Occipital lobe (tissue), 2 donors: ENCODE measurements around the gene RASSF4. TPM values are rescaled to one million over a fixed set of nuclear protein-coding genes. Genes with fewer than 3 reads are reported as not detected.

Experiments used
- DNase-seq: peaks from one replicate; lab custom pipeline; 2025; lab: John Stamatoyannopoulos, UW
- total RNA-seq: library from RNA; depleted of rRNA; stranded (reverse); fragments of >200 nt; gene quantifications from one replicate; pipeline ENCODE4 v1.2.3, GENCODE V29; 2014

The RASSF4 gene
- total RNA-seq, 1 donor from 2014 or later, result 7.2 TPM

DNA sequence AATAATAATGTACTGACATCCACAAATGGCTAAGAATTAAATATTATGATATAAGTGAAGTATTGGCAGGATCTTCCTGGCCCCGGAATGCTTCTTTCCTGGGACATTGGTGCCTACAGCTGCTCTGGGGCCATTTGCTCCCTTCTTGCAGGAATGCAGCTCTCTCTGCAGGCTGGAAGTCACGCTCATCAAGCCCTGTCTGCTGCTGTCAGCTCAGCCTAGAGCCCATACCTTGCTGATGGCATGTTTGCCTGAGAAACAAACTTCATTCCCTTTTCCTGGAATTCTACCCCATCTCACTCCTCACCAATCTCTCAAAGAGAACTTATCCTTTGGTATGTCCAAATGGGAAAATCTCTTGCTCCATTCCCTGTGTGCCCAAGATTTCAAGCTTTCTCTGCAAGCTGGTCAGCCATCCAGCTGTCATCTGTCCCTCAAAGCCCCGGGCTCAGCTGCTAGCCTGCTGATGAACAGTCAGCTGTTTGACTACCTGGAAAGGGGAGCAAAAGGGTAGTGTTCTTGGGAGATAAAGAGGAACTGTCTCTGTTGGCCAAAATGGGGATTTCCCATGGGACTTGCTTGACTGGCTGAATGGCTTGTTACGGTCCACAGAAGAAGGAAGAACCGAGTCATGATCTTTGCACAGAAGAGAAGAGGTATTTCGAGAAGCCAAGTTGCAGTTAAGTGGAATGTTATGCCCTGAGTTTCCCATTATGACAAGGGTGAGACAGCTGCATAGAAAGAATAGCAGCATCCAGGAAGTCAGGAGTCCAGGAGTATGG is 12.0 kb upstream of the RASSF4 start:
- DNase-seq, result no peak

DNA sequence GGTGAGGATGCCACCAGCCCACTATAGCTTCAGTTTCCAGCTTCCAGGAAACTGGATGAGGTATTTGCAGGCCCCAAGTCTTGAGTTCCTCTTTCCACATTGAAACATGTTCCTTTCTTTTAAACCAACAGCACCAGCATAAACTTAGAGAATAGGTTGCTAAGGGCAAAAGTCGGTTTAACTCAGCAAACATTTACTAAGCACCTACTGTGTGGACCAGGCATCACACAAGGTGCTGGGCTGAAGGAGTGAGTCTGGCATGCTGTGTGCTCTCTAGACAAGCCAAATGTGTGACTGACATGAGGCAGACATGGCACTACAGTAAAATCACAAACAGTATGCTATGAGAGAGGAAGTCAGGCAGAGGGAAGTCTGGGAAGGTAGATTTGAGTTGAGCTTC is 11.0 kb upstream of the RASSF4 start:
- no peak for DNase-seq

DNA sequence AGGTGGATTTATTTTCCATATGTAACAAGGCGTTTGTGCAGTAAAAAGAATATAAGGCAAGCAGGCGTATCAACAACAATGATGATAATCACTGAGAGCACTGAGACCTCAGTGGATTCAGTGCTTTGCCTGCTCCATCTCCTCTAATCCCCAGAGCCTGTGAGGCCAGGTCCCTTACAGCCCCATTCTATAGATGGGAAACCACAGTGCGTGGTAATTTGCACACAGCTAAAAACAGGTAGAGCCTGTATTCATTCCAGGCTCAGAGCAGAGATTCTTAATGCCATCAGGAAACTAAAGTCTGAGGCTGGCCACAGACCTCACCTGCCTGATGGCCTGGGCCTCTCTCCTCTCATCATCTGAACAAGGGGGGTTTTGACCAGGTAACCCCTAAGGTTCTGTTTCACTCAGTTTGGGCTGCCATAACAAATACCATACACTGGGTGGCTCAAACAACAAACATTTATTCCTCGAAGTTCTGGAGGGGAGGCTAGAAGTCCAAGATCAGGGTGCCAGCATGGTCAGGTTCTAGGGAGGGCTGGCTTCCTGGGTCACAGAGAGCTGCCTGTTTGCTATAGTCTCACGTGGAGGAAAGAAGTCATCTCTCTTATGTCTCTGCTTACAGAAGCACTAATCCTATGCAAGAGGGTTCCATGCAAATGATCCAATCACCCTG is 10.3 kb upstream of the RASSF4 start:
- no peak for DNase-seq

DNA sequence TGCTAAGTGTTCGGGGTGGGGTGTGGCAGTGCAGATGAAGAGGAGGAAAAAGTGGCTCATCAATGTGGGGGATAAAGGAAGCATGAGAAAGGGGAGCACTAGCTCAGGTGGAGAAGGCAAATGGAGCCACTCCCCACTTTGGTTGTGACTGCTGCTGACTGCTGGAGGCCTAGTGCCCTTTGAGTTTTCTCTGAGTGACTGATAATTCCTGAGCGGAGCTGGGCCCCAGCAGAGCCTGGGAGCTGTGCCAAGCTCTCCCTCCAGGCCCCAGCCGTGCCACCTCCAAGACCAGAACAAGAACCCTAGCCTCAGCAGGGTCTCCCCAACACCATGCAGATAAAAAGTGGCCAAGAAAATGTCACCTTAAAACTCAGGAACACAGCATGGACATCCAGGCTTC is 9.7 kb upstream of the RASSF4 start:
- DNase-seq, result no peak

DNA sequence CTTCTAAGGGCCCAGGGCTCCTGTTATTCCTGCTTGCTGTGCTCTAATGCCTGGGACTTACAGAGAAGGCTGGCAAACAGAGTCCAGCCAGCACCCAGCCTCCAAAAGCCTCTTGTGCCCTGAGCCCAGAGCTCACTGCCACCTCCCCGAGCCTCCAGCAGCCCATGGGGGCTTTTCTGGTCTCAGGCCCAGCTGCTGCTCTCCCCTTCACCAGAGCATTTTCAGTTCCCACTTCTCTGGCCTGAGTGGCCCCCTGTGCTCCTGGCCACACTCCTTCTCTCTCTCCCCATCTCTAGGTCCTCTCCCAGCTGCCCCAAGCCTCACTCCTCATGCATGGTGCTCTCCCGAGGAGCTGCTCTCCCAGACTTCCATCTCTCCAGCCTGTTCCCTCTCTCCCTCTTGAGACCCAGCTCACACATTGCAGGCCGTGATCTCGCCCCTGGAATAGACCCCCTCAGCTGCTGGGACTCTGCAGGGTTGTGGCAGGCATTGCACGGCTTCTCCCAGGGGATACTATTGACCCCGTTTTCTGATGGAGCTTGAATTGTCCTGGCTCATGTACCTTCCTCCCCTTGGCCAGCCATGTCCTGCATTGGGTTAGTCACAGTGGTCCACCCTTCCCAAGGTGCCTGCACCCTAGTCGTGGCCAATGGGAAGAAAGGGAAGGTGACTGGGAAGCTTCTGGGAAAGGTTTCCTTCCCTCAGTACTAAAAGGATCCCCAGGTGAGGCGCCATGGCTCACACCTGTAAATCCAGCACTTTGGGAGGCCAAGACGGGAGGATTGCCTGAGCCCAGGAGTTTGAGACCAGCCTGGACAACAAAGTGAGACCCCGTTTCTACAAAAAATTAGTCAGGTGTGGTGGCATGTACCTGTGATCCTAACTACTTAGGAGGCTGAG is 9.0 kb upstream of the RASSF4 start:
- DNase-seq, result no peak

DNA sequence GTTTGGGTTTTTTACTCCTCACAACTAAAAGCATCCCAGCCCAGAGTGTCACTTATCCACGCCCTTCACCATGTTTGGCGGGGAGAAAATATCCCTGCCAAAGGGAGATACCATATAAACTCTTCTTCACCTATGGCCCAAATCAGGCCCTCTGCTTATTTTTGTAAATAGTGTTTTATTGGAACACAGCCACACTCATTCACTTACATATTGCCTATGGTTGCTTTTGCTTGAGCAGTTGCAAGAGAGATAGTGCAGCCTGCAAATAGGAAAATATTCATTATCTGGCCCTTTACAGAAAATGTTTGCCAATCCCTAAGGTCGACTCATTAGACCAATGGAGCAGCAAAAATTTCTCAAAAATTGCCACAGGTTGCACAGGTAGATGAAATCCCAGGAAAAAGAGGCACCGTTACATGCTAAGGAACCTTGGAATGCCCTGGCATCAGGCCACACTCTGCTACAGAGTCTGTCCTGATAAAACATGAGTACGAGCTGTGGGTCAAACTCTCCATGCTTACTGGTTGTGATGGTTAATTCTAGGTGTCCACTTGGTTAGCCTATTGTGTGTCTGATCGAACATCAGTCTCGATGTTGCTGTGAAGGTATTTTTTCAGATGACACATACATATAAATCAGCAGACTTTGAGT is 7.9 kb upstream of the RASSF4 start:
- no peak for DNase-seq

DNA sequence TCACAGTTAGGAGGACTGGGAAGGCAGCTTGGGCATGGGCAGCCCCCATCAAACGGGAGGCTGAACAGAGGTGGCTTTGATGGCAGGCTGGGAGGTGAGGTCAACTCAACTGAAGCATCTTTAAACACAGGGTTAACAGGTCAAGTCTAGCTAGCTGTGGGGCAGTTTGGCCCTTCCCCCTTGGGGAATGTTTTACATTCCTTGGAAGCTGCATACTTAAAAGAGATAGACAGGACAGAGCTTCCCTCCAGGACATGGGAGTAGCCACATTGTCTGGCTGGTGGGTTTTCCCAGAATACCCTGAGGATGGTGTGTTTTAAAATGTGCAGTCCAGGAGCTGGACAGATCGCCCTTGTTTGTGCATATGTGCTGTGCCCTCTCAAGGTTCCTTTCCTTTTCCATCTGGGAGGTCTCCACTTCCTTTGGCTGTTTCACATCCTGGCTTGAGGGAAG is 6.8 kb upstream of the RASSF4 start:
- no peak for DNase-seq

DNA sequence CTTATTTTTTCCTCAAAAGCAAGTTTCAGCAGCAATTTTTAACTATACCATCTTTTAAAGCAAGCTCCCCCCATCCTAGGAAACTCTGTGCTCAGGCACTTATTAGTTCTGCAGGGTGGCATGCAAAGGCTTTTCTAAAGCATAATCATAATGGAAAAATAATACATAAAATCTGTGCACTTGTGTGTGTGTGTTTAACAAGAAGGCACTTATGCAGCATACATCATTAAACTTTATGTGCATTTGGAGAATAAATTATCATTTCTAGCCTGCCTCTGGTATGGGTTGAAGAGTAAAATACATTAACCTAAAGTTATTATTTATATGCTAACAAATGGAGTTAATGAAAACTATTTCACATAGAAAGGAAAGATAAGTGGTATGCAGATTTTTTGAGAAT is 5.6 kb upstream of the RASSF4 start:
- no peak for DNase-seq

DNA sequence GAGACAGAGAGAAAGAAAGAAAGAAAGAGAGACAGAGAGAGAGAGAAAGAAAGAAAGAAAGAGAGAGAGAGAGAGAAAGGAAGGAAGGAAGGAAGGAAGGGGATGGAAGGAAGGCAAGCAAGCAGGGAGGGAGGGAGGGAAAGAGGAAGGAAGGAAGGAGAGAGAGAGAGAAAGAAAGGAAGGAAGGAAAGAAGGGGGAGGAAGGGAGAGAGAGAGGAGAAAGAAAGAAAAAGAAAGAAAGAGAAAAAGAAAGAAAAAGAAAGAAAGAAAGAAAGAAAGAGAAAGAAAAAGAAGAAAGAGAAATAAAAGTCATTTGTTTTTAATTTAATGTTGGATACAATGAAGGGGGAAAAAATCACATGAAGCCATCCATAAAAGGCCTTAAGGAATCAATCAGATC is 4.6 kb upstream of the RASSF4 start:
- DNase-seq, result no peak

DNA sequence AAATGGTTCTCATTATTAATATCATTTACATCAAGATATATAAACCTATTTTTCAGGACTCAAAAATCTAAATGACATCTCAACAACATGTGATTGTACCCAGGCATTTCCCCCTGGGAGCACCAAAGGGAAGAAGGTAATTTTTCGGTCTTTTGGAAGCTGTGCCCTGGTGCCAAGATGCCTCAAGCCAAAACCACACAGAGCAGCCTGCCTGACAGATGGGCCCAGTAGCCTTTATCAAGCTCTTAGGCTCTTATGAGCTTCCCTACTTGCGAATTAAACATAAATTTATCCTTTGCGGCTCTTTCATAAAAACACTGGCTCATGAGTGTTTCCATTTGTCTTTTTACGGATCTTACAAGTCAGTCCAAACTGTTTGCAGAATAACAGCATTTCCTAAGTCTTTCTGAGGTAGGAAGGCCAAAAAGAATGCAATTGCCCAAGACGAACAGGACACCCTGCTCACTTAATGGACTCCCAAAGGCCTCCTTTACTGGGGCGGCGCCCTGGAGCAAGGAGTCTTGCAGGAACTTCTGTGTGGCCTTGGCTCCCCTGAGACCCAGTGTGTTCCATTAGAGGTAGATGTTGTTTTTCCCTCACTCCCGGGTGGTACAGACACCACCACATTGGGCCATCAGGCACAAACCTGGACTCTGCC is 4.1 kb upstream of the RASSF4 start:
- no peak for DNase-seq

DNA sequence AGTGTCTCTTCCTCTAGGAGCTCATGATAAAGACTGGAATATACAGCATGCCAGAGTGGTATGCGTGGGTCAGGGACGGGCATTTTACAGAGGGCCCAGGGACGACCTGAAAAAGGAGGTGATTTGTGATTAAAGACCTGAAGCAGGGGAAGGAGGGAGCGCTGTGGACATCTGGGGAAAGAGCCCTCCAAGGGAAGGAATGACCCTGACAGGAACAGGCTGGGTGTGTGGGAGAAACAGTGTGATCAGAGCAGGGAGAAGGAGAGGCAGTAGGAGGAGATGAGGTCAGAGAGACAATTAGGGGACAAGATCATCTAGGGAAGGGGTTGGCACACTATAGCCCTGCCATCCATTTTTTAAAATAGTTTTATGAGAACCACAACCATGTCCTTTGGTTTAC is 3.4 kb upstream of the RASSF4 start:
- no peak for DNase-seq

DNA sequence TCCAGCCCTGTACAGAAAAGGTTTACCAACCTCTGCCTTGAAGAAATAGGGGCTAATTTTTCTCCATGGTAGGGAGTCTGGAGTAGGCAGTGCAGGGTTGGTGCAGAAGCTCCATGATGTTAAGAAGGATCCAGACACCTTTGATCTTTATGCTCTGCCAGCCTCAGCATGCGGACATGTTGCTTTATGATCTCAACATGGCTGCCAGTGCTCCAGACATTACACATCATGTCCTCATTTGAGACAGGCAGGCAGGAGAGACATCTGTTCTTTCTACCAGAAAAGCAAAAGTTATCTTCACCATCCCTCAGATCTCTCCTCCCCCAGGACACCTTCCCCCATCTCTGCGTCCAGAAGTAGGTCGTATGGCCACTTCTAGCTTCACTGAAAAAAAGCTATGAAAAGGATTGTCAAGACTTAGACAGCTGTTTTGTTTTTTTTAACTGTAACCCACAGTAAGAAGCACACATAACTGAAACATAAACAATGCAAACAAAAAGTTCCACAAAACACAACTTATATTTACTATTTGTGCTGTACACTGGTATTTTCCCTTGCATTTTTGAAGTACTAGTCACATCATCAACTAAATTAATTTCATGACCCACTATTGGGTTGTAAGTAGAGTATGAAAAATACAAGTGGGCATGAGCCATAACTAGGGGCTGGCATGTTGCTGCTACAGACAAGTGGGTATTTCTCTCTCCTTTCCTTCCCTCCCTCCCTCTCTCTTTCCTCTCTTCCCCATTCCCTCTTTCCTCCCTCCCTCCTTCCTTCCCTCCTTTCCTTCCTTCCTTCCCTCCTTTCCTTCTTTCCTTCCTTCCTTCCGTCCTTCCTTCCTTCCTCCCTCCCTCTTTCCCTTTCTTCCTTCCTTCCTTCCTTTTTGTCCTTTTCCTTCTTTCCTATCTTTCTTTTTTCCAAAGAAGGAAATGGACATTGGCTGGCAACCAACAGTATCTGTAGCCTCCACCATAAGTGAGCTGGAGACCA is 2.6 kb upstream of the RASSF4 start:
- DNase-seq, result no peak

DNA sequence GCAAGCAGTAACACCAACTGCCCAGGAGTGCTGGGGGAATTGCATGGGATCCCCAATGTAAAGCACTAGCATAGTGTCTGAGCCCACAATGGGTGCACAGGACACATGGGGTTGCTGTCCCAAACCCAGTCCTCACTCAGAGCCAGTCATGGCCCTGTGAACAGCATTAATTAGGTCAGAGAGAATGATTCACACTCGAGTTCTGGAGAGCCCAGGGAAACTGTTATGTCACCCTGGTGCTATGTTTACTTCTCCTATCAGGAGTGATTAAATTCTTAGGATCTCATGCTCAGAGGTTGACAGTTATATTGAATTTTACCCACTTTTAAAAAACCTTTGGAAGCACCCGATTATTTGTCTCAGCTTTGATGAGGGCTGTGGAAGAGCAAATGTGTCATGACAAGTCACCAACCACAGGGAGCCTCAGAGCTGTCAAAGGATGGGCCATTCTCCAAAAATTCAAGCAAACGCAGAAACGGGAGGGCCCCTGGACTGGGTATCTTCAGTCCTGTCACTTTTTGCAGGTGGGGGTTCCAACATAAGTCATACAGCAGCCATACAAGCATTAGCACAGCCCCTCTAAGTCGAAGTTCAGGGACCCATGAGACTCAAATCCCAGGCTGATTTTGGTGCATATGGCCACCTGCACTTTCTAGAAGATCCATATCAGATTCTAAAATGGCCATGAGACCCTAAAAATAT is 1.3 kb upstream of the RASSF4 start:
- no peak for DNase-seq

DNA sequence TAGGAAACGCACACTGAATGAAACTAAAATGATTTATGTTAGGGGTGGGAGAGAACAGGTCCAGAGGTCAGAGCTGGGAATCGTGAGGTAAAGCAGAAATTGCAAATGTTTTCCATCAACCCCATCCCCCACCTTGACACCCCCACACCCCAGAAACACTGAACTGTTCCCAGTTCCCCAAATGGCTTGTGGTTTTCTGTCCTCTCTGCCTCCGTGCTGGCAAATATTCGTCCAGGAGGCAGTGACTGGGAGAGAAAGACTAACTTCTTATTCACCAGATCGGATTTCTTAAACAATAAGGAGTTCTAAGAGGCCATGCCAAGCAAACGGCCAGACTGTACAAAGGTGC is 730 bp upstream of the RASSF4 start:
- no peak for DNase-seq

DNA sequence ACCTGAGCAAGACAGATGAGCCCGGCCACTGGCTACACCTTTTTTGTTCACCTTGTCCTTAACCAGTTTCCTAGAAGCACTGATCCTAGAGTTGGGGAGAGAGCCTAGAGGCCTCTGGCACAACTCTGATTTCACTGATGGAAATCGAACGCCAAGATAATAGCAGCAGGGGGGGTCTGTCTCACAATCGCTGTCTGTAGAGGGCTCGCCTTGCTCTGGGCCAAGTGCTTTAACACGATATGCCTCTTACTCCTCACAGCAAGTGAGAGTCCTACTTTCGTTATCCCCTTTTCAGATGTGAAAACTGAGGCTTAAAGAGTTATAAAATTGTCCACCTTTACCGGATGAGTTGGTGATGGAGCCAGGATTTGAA is 472 bp downstream of the RASSF4 start:
- no peak for DNase-seq

DNA sequence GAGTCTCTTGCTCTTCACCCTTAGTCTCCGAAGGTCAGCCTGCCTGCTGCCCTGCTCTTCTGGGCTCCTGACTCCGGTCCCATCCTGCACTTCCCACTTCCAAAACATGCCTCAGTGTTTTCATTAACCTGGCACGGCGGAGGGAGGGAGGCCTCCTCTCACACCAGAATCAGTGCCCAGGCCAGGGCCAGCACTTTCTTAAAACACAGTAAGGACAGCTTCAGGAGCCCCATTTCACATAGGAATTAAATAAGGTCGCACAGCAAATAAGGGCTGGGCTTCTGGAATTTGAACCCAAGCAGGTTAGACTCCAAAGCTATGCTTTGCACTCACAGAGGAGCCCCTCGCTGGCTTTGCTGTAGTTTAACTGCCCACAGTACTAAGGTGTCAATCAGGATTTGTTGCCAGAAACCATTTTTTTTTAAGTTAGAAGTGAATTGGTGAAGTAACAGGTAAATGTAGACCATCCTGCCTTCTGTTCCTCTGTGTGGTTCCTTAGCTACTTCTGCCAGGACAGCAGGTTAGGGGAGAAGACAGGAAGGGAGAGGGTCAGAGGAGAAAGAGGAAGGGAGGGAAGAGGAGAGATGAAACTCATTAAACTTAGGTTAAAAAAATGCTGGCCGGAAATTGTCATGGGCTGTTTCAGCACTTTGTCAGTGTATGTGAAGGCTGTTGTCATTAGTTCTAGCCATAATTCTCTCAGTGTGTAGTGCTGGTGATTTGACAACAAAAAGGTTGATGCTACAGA is 1.1 kb downstream of the RASSF4 start:
- DNase-seq, result no peak

DNA sequence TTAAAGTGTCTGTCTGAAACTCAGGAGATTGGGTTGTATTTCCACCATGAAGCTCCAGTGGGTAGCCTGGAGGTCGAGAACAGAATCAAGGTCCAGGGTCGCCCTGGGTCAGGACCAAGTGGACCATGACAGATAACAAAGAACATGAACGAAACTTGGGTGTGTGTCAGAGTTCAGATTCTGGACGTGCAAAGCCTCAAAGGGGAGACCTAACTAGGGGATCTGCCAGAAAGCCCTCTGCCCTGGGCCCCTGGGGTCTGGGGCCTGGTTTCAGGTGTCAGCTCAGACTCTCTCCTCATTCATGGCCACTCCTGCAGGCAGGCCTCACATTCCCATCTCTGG is 1.6 kb downstream of the RASSF4 start:
- no peak for DNase-seq

DNA sequence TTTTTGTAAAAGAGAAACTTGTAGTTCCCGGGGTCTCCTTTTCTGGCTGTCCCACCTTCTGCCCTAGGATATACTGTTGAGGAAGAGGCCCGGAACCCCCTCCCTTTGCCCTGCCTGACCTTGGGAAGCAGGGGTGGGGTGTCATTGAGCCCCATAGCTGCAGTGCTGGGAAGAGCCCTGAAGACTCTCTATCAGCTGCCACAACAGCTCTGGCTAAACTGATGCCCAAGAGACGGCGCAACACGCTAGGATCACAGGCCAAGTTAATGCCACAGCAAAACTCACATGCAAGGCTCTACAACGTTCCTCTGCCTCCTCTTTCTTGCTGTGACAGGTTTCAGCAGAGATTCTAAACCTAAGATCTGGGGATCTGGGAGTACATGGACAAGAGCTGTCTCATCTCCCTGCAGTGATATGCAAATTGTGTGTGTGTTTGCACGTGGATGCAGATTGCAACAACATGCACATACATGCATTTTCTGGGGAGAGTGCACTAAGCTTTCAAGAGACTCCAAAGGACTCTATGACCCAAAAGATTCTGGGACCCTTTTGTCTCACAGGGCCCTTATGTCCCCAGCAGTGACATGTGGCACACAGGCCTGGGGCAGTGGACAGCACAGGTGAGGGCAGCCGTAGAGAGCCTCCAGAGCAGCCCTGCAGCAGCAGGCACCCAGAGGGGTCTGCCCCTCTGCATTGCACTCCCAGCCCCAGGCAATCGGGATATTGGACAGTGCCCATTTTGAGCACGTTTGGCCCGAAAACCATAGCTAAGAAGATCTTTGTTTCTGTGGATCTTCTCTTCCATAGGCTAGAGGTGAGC is 2.5 kb downstream of the RASSF4 start:
- DNase-seq, result no peak
